Measurements from ENCODE around the gene SKI.

Gene SKI

GRCh38 chr1:2310332-2311183 lies 82.4 kb downstream of the SKI start:
- no peak for DNase-seq (ENCODE audit: low spot score)

DNA sequence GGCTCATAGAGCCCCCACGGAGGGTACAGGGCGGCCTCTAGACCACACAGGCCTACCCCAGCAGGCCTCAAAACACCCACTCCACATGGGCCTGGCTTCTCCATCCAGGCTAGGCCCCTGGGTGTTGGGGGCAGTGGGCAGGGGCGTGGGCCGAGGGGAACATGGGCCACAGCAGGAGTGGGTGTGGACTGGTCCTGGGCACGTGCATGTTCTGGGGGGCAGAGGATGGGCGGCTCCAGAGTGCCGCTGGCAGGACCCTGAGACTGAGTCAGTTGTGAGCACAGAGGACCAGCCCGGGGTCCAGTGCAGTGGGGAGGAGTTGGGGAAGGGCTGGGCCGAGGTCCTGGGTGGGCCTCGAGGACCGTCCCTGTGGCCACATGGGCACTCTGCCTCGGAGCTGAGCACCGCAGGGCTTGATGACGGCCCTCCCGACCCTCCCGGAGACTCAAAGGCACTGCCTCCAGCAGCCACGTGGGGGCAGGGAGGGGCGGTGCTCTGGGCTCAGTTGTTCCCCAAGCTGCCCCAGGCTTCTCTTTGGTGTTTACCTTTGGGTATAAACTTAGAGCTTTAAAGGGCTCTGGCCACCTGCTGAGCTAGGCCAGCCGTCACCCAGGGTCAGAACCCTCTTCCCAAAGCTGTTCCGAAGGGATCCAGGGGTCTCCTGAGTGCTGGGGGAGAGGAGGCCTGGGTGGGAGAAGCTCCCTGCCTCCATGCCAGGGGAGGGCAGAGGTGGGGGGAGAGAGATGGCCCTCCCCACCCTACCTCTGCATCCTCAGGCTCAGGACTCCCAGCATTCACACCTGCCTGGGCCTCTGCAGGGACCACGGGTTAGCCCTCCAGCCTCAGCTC lies 83.3 kb downstream of the SKI start:
- peak; percentile 75 for DNase-seq (ENCODE audit: low spot score)

DNA sequence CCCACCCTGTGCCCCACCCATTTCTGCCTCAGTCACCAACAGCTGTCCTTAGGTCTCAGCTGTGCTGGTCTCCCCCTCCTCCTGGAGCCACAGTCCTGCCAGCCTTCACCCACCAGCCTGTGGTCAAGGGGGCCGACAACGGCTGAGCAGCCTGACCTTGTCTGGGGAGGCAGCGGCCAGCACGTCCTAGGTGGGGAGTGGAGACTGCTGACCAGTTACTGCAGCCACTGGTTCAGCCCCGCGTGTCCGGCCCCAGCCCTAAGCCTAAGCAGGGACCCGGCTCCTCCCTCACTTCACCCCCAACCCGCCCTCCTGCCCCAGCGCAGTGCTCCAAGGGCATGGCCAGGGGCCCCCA lies 84.0 kb downstream of the SKI start:
- DNase-seq (ENCODE audit: low spot score) = no peak

DNA sequence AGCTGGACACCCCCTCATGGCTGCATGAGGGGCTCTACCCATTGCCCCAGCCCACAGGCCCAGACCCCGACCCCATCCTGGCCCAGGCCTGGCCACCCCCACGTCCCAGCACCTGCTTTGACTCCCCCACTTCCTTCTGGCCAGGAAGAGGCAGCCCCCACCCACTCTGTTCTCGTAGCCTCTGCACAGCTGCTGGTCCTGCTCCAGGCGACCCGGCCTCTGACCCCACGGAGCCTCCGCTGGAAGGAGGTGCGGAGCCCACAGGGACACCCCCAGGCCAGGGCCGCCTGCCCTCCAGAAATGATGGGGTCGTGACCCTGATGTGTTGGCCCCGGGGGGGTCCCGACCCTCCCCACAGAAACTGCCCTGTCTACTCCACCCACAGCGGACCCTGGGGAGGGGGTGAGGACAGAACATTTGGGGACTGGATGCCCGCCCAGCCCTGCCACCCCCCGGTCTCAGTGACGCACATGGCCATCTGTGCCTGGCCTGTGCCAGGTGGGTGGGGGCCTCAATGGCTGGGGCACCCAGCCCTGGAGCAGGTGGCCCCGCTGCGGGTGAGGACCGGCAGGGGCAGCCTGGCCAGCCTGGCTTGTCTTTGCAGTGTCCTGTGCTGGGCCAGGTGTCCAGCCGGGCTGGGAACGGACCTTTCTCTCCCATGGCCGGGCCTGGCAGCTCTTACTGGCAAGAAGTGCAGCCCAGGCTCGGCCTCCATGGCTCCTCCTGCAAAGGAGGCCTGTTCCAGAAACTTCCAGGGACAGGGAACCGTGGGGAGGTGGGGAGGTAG lies 84.6 kb downstream of the SKI start:
- DNase-seq (ENCODE audit: low spot score) = no peak

GRCh38 chr1:2313651-2314261 lies 85.6 kb downstream of the SKI start:
- no peak for DNase-seq (ENCODE audit: low spot score)

DNA sequence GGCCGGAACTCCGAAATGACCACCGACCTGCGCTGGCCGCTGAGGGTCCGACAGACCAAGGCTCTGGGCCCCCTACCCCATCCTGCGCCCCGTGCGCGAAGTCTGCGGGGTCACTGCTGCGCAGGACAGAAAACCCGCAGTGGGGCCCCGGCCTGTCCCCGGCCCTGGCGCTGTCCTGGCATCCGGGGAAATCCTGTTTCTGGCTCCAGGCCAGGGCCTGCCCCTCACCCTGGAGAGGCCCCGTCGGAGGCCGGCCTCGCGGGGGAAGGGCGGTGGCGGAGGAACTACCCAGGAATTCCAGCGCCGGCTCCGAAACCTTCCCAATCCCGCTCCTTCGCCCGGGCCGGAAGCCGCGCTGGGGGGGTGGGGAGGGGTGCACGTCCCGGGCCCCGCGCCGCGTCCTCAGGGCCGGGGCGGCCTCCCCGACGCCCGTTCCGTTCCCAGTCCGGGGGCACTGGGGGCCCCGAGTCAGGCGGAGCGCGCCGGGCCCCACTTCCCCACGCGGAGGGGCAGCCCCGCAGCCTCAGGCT lies 86.2 kb downstream of the SKI start:
- DNase-seq (ENCODE audit: low spot score) = peak; percentile 92

- DNase-seq (ENCODE audit: low spot score) = peak; percentile 90
Measured at GRCh38 chr1:2314803-2315673, 86.9 kb downstream of the SKI start.

DNA sequence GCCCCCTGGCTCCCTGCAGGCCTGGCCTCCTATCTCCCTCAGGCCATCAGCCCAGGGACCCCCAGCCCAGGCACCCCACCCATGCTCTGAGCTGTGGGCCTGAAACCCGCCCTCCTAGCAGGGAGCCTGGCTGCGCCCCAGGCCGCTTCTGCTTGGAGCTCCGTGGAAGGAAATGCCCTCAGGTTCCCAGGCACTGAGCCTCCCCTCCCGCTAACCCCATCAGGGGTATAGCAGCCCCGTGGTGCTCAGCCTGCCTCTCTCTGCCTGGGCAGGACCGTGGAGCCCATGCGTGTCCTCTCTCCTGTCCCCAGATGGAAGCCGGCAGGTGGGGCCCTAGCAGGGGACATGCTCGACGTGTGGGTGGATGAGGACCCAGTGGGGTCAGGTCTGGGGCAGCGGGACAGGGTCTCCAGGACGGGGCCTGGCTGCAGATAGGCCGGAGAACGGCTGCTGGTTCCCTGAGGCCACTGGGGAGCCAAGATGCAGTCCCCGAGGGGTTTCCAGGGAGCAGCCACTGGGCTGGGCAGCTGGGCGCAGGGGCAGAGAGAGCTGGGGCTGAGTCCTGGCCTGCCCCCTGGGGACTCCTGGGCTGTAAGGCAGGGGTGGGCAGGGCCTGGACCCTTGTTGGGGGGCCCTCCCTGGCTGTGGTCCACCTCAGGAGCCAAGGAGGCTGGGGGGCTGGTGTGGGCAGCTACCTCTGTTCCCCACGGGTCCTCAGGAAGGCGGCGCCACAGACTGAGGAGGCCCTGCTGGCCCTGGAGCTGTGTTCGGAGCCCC lies 87.7 kb downstream of the SKI start:
- no peak for DNase-seq (ENCODE audit: low spot score)

GRCh38 chr1:2316451-2316961 lies 88.4 kb downstream of the SKI start:
- DNase-seq (ENCODE audit: low spot score) = no peak

DNA sequence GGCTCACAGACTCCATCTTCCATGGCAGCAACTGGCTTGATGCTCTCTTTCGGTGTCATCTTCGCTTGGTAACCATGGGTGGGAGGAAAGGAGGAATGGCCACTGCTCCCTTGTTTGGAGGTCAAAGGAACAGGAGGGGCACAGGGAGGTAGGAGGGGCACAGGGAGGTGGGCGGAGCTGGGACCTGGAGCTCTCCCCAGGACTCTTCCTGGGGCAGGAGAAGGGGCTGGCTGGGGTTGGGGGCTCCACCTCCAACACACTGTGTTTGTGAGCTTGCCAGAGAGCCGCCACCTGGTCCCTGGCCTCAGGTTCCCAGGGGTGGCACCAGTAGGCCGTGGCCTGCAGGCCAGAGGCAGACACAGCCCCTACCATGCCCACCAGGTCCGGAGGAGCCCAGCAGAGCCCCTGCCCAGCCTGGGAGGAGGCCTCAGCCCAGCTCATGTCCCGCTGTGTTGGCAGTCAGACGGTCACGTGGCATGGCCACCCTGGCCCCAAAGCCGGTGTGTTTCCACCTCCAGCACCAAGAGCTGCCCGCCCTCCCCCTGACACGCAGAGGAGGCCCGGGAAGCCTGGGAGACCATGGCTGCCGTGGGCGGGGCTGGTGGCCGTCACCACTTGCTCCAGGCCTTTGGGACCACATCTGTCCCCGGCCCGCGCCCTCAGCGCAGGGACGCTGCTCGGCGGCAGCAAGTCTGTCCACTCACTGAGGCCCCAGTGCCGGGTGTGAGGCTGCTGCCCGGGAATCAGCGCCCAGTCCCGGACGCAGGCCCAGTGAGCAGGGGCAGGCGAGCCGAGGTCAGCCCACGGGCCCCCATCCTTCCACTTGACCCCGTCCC lies 89.3 kb downstream of the SKI start:
- no peak for DNase-seq (ENCODE audit: low spot score)

GRCh38 chr1:2318314-2319278 lies 90.5 kb downstream of the SKI start:
- DNase-seq (ENCODE audit: low spot score) = no peak

DNA sequence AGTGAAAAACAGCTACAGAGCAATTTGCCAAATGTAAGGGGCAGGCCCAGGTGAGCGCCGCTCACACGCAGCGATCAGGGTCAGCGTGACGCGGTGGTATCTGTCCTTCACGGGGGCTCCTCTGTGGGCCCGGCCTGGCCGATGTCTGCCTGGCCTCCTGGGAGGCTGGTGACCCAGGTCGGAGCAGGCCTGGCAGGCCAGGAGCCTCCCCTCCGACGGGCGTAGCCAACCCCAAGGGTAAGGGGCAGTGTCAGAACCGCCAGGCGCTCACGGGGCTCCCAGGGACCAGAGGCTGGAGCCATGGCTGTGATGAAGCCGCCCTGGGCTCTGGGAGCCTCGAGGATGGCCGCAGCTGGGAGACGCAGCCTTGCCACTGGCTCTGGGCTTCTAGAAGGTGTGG lies 91.2 kb downstream of the SKI start:
- no peak for DNase-seq (ENCODE audit: low spot score)

DNA sequence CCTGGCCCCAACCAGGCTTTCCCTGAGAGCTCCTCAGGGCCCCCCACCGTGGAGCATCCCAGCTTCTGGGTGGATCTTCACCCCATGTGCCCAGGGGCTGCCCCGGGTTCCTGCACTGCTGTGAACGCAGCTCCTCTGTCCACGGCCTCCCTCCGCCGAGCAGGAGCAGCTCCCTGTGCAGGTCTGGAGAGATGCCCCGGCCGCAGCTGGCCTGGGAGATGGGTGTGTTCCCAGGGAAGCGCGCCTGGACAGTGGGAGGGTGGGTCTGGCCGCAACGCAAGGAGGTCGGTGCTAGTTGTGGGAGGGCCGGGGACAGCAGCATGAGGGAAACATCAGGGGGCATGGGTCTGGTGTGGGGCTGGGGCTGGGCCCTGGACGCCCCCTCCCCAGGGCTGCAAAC lies 91.9 kb downstream of the SKI start:
- DNase-seq (ENCODE audit: low spot score) = no peak

- DNase-seq (ENCODE audit: low spot score) = no peak
Measured at GRCh38 chr1:2320760-2321667, 92.9 kb downstream of the SKI start.

- peak; percentile 98 for DNase-seq (ENCODE audit: low spot score)
Measured at GRCh38 chr1:2322065-2322571, 94.0 kb downstream of the SKI start.

- DNase-seq (ENCODE audit: low spot score) = peak; percentile 82
Measured at GRCh38 chr1:2322581-2323211, 94.6 kb downstream of the SKI start.

All from hepatic stellate cell (primary cell).